Activated CD8-positive, alpha-beta memory T cell treated with anti-CD3 and anti-CD28 coated beads, Interleukin-2, amount 50 U/mL, for 1 hour (primary cell): Measurements from ENCODE around the gene CD1D.
"Not testable (repeated sequence)": the region's sequence is repeated elsewhere in the genome, so short reads cannot be mapped to it uniquely, and the experiment has no call there.

Source experiments
- DNase-seq: peaks from one replicate; pipeline ENCODE4 v3.0.0-alpha.2; 2020; ENCODE audit errors: extremely low read depth

The CD1D gene

DNA sequence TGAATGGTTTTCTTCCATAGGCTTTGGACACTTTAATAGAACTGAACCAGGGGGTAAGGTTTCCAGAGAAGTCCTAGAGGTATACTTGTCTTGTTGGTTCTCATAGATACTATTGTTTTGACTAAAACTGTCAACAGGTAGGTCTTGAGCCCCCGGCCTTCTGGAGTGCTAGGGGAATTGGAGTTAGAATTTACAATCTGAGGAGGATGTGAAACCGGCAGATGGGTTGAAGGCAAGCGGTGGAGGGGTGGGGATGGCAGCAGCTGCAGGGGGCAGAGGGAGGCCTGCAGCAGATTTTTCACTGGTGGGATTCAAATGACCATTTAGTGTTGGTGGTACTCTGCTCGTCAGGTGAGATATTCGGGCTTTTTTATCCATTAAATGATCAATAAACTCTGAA lies 4.3 kb upstream of the CD1D start:
- DNase-seq = no peak

DNA sequence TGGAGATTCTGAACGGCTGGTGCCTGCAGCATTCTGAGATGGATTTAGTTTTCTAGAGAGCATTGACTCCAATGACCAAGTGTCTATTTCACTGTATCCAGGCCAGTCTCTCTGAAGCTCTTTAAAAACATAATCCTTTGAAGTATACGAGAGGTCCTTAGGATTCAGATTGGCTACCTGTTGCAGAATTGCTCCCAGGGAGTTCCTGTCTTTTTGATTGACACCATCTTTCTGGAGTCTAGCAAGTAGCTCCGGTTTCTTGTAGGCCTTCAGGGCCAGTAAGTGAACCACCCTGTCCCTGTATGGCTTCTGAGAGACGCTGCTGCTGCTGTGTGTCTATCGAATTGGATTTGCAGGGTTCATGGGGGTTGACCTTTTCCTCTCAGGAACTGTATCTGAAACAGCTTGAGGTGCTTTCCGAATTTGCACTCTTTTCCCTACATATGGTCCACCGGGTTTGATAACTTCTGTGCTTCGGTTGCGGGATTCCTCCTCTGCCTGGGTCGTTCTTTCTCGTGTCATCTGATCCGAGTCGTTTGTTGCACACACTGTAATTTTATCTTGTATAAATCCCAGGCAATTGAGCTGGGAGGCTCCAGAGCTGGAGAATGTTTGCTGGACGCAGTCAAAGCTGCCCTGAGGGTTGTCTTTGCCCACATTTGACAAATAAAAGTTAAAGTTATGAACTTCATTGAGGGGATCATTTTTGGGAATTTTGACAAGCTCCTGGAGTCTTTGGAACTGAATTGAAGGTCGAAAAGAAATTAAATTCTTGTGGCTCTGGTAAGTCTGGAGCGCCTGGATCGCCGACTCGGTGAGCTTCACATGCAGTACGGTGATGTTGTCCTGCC lies 3.6 kb upstream of the CD1D start:
- DNase-seq = not testable (repeated sequence)

DNA sequence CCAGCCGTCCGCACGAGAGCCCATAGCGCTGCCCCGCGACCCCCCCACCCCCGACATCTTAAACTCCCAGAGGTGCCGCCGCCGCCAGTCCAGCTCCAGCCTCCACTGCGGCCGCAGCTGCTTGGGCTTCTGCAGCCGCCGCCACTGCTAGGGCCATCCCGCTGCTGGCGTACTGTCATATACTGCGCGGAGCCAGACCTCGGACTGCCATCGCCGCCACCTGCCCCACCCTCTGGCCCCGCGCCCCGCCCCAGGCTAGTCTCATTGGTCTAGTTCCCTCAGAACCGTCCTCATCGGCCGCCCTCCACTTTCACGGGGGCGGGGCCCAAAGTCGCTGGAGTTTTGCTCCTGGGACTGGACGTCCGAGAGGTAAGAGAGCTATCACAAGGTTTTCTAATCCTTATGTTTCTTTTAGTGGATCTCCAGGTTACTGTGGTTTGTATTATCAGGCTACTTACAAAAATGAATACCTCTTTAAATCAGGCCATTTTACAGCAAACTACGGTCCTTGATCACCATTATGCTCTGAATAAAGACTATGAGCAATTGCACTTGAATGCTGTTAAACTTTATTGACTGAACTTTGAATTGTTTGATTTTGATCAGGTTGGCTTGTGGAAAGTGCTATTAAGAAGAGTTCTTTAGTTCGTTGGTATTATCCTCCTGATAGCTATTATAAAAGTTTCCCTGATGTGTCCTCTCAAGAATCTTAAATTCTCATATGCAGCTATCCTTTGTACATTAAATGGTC lies 2.8 kb upstream of the CD1D start:
- DNase-seq = no peak

DNA sequence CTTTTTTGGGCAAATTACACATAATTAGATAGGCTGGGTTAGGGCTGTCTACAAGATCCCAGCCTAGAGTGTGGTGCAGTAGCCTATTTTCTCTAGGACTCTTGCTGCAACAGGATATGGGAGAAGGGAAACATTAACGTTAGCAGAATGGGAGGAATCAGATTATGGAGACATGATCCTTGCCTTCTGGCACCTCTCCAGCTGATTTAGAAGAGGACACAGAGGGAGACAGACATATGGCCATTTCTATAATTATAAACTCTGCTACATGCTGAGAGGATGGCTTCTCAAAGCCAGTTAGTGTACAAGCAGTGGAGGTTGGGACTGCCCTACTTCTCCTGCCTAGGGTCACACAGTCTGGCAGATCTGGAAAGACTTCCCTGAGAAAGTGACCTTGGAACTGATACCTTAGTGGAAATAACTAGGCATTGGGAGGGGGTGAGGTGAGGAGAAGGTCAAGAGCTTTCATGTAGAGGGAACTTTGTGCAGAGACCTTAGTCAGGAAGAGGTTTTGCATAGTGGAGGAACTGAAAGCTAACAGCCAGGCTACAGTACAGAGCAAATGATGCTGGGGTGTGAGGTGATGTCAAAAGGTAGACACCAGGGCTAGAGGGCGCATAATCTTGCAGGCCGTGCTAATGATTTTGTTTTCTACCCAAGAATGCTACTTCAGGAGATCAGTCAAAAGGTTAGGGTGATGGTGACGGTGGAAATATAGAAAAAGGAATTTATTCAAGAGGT lies 1.2 kb upstream of the CD1D start:
- no peak for DNase-seq

DNA sequence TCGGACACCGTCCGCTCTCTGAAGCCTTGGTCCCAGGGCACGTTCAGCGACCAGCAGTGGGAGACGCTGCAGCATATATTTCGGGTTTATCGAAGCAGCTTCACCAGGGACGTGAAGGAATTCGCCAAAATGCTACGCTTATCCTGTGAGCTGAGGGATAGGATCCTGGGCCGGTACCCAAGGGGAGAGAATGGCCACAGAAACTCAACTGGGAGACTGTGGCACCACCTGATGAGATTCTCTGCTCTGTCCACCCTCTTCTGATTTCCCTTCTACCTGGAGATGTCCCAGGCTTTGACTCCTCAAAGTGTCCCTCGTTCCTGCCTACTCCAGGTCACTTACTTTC lies 855 bp downstream of the CD1D start:
- DNase-seq = no peak

DNA sequence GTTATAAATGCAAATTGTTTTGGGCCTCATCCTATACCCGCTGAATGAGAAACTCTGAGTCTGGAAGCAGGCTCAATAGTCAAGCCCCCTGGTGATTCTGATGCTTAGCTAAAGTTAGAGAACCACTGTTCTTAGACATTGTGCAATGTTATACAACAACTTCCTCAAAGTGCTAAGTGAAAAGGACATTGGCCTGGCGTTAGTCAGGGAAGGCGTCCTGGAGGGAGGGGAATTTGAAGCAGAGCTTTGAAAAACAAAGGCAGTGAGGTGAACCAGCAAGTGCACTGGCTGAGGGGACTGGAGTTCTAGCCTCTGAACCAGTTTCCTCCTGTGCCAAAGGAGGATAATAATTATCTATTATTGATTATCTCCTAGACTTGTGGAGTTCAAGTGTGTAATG lies 5.1 kb downstream of the CD1D start:
- DNase-seq = no peak

DNA sequence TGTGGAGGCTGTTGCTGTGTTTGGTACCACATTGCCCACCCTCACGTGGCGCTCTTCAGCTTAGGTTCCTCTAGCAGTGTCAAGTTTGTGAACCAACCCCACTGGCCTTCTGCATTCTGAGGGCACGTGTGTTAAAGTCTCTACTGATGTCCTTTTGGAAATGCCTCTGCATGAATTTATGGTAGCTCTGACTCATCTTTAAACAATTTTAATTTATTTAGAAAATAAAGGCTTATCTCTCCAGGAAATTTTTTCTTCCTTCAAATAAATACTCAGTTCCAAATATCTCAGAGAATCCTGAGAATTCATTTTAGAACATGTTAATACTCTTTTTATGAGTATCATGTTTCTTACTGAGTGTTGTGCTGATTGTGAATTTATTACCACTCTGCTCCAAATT lies 5.5 kb downstream of the CD1D start:
- no peak for DNase-seq

DNA sequence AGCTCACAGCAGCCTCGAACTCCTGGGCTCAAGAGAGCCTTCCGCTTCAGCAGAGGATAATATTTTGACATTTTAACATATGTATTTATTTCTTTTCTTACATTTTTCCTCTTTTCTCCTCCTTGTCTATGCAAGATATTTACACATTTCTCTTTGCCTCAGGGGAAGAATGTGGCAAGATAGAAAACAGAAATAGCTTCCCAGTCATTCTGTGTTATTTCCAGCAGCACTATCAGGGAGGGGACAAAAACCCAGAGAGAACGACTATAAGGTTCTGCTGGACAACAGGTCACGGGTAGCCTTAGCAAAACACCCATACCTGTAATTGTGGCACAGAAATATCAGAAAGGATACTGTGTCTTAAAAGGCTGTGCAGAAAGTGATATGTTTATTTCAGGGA lies 7.9 kb downstream of the CD1D start:
- DNase-seq = no peak

DNA sequence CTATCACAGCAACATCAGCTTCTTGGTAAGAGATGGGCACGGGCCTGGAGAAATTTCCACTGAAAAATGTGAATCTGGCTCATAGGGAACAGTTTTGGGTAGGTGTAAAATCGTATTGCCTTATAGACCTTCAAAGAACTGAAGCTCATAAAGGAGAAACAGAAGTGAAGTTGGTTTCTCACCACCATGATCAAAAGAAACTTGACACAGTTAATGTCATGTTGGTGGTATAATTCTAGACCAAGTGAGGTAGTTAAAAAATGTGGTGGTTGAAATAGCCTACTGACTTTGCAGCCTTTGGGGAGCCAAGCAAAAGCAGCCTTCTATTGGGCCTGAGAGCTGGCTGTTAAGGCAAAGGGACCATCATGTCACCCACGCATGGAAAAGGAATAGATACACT lies 8.9 kb downstream of the CD1D start:
- DNase-seq = no peak

DNA sequence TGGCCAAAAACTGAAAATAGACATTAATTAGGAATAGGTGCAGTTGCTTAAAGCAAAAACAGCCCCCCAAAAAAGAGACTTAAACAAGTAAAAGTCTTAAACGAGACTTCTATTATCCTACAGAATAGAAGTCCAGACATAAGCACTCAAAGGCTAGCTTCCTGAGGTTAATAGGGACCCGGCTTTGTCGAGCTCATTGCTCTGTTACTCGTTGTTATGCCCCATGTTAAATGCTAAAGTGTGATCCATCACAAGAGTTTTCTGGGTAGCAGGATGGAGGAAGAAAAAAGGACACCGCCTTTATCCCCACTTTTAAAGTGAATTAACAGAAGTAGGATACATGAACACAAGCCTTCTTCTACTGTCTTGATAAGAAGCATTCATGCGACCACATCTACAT lies 10.6 kb downstream of the CD1D start:
- DNase-seq = no peak

DNA sequence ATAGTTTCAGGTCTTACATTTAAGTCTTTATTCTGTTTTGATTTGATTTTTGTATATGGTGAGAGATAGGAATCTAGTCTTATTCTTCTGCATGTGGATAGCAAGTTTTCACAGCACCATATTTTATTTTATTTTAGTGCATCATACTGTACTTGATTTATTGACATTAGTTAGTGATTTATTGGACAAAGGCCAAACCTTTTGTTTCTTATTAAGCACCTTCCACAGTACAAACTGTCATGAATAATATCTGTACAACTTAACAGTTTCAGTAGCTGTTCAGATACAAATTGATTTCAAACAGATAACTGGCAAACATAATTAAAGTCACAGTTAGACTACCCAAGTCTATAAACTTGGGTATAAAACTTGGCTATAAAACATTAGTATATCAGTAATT lies 15.8 kb downstream of the CD1D start:
- no peak for DNase-seq

DNA sequence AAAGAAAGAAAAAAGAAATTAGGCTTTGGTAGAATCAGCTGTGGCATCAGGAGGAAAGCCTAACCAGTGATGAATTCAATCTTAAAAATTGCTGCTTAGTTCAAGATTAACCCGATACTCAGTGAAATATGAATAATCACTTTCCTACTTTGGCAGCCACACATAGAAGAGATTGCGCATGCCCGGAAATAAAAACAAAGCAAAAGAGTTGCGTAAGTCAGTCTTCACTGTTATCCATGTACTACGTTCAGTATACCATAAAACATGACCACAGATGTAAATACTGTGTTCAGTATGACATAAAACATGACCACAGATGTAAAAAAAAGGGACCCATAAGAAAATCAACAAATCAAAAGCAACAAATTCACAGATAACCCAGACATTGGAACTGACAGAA lies 19.2 kb downstream of the CD1D start:
- no peak for DNase-seq

DNA sequence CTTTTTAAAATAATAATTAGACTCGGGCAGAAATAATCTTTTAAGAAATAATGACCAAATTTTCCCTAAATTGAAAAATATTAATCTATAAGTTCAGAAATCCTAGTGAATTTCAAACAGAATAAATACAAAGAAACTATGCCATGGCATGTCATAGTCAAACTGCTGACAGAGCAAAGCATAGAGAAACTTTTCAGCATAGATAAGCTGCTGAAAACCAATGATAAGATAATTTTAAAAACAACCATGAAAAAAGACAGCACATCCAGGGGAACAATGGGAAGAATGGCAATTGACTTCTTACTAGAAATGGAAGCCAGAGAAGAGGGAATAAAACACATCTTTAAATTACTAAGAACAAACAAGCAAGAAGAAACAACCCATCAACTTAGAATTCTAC lies 19.8 kb downstream of the CD1D start:
- DNase-seq = no peak

DNA sequence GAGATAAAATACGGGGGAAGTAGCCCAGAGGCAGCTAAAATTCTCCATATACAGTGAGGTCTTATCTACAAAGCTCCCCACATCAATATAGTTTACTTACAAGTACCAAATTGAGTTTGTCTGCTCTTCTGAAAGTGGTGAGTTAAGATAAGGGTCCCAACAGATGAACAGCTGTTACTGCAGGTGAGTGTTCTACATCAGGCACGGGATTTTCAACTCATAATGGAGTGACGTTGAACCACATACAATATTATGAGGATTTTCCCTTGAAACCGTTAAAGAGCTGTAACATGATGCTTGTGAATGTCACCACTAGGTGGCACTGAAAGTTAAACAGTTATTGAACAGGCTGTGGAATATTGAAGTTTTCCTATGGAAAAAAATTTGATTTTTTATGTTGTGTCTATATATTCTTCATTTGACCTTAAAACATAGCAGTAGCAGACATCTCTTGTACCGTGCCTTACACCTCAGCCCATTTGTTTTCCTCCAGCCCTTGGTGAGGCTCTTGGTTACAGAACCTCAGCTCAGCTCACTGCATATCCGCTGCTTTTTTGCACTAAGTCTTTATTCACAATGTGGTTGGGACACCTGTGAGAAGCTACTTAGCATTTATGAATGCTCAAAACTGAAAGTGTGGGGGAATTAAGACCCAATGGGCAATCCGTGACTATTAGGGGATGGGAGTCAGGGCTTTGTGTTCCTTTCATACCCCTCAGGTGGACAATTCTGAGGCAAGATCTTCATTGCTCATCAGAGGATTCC lies 23.2 kb downstream of the CD1D start:
- peak; percentile 0 for DNase-seq

DNA sequence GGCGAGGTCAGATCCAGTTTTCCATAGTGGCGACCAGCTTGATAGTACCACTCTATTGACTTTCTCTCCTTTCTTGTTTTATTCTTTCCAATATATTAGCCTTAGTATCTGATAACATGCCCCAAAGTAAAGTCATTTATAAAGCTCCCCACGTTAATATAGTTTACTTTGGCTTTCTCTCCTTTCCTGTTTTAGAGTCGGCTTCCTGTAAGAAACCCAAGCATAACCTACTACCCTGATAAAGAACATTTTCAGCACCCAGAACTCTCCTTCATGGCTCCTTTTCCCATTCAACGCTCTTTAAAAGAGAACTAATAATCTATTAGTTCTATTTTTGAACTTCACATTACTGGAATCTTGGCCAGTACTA lies 23.7 kb downstream of the CD1D start:
- no peak for DNase-seq

DNA sequence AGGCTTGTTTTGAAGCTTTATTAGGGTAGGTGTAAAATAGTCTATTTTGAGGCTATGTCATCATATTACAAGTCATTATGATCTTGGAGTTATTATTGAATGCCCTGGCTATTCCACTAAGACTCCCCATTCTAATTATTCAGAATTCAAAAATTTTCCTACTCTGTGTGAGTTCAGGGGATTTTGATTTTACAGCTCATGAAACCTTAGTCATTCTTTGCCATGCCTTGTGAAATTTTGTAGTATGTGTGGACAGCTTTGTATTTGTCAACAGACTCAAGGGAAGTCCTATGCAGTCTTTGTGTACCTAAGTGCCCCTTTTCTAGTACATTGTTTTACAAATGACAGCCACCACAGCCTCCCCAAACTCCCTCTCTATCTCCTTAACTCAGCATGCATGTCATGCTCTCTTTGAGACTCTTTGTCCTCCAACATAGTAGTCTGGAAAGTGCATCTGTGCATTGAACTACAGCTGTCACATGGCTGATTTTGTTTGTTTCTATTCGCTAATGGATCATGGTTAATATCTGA lies 28.0 kb downstream of the CD1D start:
- DNase-seq = no peak

DNA sequence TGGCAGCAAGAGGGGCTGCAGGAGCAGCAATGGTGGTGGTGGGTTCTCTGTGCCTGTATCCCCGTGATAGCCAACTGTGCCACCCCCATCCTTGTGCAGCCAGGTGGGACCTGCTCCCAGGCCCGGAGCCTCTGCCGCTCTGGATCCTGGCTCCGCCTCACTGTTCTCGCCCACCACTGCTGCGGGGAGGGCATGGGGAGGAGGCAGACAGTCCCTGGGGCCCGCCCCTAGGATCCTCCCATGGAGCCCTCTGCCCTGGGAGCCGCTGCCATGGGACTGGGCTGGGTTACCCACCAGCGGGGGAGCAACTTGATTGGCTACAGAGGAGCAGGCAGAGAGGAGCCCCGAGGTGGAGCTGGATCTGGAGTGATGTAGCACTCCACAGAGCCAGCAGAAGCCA lies 31.6 kb downstream of the CD1D start:
- DNase-seq = no peak

DNA sequence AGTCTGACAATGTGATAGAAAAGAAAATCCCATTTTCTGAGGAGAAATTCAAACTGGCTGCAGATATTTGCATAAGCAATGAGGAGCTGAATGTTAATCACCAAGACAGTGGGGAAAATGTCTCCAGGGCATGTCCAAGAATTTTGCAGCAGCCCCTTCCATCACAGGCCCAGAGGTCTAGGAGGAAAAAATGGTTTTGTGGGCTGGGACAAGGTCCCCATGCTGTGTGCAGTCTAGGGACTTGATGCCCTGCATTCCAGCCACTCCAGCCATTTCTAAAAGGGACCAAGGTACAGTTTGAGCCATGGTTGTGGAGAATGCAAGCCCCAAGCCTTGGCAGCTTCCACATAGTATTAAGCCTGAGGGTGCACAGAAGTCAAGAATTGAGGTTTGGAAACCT lies 42.8 kb downstream of the CD1D start:
- not testable (repeated sequence) for DNase-seq

DNA sequence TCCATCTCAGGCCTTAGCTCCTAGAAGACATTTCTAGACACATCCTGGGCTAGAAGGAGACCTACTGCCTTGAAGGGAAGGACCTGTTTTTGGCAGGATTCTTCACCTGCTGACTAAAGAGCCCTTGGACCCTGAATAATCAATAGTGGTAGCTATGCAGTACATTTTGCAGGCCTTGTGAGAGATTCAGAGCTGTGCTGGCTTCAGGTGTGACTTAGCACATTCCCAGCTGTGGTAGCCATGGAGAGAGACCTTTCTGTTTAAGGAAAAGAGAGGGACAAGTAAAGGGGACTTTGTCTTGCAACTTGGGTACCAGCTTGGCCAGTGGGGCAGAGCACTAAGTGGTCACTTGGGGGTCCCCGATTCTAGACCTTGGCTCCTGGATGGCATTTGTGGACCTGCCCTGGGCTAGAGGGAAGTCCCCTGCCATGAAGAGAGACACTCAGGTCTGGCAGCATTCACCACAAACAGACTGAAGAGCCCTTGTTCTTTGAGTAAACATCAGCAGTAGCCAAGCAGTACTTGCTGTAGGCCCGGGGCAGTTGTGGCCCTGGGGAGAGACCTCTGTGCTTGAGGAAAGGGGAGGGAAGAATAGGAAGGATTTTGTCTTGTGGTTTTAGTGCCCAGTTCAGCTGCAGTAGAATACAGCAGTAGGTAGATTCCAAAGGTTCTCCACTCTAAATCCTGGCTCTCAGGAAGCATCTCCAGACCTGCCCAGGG lies 47.4 kb downstream of the CD1D start:
- no peak for DNase-seq
